NCI-H1436 (cell line): ENCODE data around the gene FUNDC2.
"Not testable (repeated sequence)": the region's sequence is repeated elsewhere in the genome, so short reads cannot be mapped to it uniquely, and the experiment has no call there.

Experiments used
- DNase-seq: peaks from one replicate; lab custom pipeline; 2025; lab: John Stamatoyannopoulos, UW

The FUNDC2 gene

GRCh38 chrX:155026727-155027508 is at the start of gene FUNDC2:
Gene FUNDC2, plus strand, starts transcription at chrX:155026844. Its CDS starts 95 bp downstream, at chrX:155026939.
- DNase-seq = peak; percentile 95

GRCh38 chrX:154979629-154980028 is 47.0 kb upstream of the FUNDC2 start:
- DNase-seq = no peak

- DNase-seq = peak; percentile 76
These were observed 46.1 kb upstream of the FUNDC2 start for GRCh38 chrX:154980330-154981115.

GRCh38 chrX:154981116-154981411 is 45.6 kb upstream of the FUNDC2 start:
- DNase-seq = no peak

- no peak for DNase-seq
These were observed 39.6 kb upstream of the FUNDC2 start for GRCh38 chrX:154986826-154987575.

GRCh38 chrX:154987940-154988339 is 38.7 kb upstream of the FUNDC2 start:
- no peak for DNase-seq

GRCh38 chrX:154988719-154989118 is 37.9 kb upstream of the FUNDC2 start:
- no peak for DNase-seq

GRCh38 chrX:154990496-154990895 is 36.1 kb upstream of the FUNDC2 start:
- no peak for DNase-seq

GRCh38 chrX:154991039-154991438 is 35.6 kb upstream of the FUNDC2 start:
- DNase-seq = no peak

- DNase-seq = no peak
These were observed 35.2 kb upstream of the FUNDC2 start for GRCh38 chrX:154991476-154991875.

- DNase-seq = no peak
These were observed 28.3 kb upstream of the FUNDC2 start for GRCh38 chrX:154998204-154998880.

- no peak for DNase-seq
These were observed 25.8 kb upstream of the FUNDC2 start for GRCh38 chrX:155000841-155001240.

GRCh38 chrX:155001873-155002272 is 24.8 kb upstream of the FUNDC2 start:
- DNase-seq = no peak

- no peak for DNase-seq
These were observed 21.5 kb upstream of the FUNDC2 start for GRCh38 chrX:155005190-155005589.

GRCh38 chrX:155006379-155006778 is 20.3 kb upstream of the FUNDC2 start:
- not testable (repeated sequence) for DNase-seq

- not testable (repeated sequence) for DNase-seq
These were observed 19.6 kb upstream of the FUNDC2 start for GRCh38 chrX:155006913-155007671.

GRCh38 chrX:155008578-155008977 is 18.1 kb upstream of the FUNDC2 start:
- DNase-seq = not testable (repeated sequence)

- no peak for DNase-seq
These were observed 16.6 kb upstream of the FUNDC2 start for GRCh38 chrX:155009994-155010472.

- DNase-seq = no peak
These were observed 6.1 kb upstream of the FUNDC2 start for GRCh38 chrX:155020591-155020990.

GRCh38 chrX:155022585-155022984 is 4.1 kb upstream of the FUNDC2 start, which contains the start of gene F8:
Gene F8, minus strand, starts transcription at chrX:155022723. Its CDS starts 171 bp downstream, at chrX:155022552.
- no peak for DNase-seq
